Pancreas (tissue), 10 donors: ENCODE measurements around the gene TMEM205. TPM values are rescaled to one million over a fixed set of nuclear protein-coding genes. Genes with fewer than 3 reads are reported as not detected.

Experiments
- ATAC-seq, 4 donors: fragments of 200-7000 bp; cut with Tn5 transposase; one replicate each; pipeline versions ENCODE4 v1.8.0 to v1.9.1; 2020; ENCODE audit warnings: mild to moderate bottlenecking in 4 of 4, moderate library complexity in 4 of 4
- DNase-seq, 6 donors: peaks; one replicate each; pipeline ENCODE4 v3.0.0-alpha.2; 2020
- FAIRE-seq: peaks from 2 replicates; lab custom pipeline; 2012; peaks lifted over from hg19 to GRCh38; lab: Jason Lieb, UNC
- H3K27ac ChIP-seq, 4 donors: fragments of 200-600 bp; sonication (generic); 1 replicate in 3 of 4; 2 replicates in 1 of 4; pipeline versions ENCODE4 v1.5.0 to v1.8.0; 2020
- H3K27me3 ChIP-seq, 4 donors: fragments of 200-600 bp; one replicate each; pipeline ENCODE4 v1.8.0; 2021
- H3K36me3 ChIP-seq, 3 donors: fragments of 200-600 bp; sonication (generic) in 1 of 3; one replicate each; pipeline versions ENCODE4 v1.5.0 to v1.8.0; 2020 to 2021
- H3K4me1 ChIP-seq, 3 donors: fragments of 200-600 bp; one replicate each; pipeline ENCODE4 v1.8.0; 2021
- H3K4me3 ChIP-seq, 4 donors: fragments of 200-600 bp; sonication (generic) in 2 of 4; one replicate each; pipeline versions ENCODE4 v1.5.0 to v1.8.0; 2020 to 2021
- H3K9me3 ChIP-seq, 4 donors: fragments of 200-600 bp; one replicate each; pipeline ENCODE4 v1.8.0; 2021
- WGBS, 2 donors: extraction: QIAGEN DNeasy Blood & Tissue Kit; methylation state at CpG; one replicate each; pipeline ENCODE4 v1.1.7; 2013; 5-methylcytosine and 5-hydroxymethylcytosine counted together
- intact Hi-C, 3 donors: fragments of 100-400 bp; cut with DNase I; formaldehyde crosslinking; loops; one replicate each; pipeline versions ENCODE4 v1.11.1 to v1.14.2; 2022
- polyA plus RNA-seq, 2 donors: library from polyadenylated mRNA; stranded (reverse); fragments of 200-250 nt; gene quantifications; one replicate each; pipeline ENCODE4 v1.2.3, GENCODE V29; 2013
- total RNA-seq, 6 donors: library from RNA; stranded (reverse); fragmentation: NEBNext Ultra II Directional in 4 of 6; extraction: Animal tissue kit (Norgen Biotek cat#: 25700) in 4 of 6; gene quantifications; one replicate each; pipeline versions ENCODE4 v1.2.1 to v1.2.4, GENCODE V29; 2021 to 2023
- TF ChIP-seq, protein P1 (sequence below), 4 donors: fragments of 200-600 bp; sonication (generic) in 3 of 4; IDR thresholded peaks; one replicate each; pipeline versions ENCODE4 v1.5.0 to v1.8.0; 2021; ENCODE audit warnings: antibody characterized with exemption in 4 of 4
- donor health status: healthy with polysubstance abuse.
- donor health status: DM: no; HTN: no; CAD: no; lungs with moderate emphysema.
- donor health status: DM: no; HTN: no; CAD: no.
- donor health status: control.
- donor health status: control.
- donor health status: Bipolar disorder and iron deficiency.
- donor health status: DM: yes; HTN: yes; CAD: no.
- donor health status: DM: no; HTN: no; CAD: no.
- donor health status: DM: no; HTN: no; CAD: no.
- donor health status: DM: yes; HTN: yes; CAD: no.

The TMEM205 gene
- total and polyA plus RNA-seq, 8 donors = 41.4 to 175 (median 57.9) TPM

DNA sequence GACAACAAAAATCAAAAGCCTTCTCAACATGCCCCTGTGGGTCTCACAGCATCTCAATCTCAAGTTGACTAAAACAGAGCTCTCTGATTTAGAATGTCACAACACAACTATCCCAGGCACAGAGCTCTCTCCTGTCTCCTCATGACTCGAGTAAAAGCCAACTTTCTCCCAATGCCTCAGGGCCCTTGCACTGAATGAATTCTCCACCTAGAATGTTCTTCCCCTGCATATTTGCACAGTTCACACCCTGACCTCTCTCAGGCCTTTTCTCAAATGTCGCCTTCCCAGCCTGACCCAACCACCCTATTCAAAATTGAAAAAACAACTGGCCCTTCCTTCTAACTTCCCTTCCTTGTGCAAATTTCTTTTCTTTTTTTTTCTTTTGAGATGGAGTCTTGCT lies 24.7 kb upstream of the TMEM205 start:
- WGBS, 2 donors = 90 to 93% methylated on average over 2 of the region's 2 CpGs
- H3K4me3 ChIP-seq = no peak overlapping the region
- H3K4me1 ChIP-seq = peaks cover 4 to 11% (median 5%) of the 10 kb centered on the region in 3 donors
- ATAC-seq (no peak), DNase-seq (no peak), FAIRE-seq (no peak)
- TF ChIP-seq, protein P1, sequence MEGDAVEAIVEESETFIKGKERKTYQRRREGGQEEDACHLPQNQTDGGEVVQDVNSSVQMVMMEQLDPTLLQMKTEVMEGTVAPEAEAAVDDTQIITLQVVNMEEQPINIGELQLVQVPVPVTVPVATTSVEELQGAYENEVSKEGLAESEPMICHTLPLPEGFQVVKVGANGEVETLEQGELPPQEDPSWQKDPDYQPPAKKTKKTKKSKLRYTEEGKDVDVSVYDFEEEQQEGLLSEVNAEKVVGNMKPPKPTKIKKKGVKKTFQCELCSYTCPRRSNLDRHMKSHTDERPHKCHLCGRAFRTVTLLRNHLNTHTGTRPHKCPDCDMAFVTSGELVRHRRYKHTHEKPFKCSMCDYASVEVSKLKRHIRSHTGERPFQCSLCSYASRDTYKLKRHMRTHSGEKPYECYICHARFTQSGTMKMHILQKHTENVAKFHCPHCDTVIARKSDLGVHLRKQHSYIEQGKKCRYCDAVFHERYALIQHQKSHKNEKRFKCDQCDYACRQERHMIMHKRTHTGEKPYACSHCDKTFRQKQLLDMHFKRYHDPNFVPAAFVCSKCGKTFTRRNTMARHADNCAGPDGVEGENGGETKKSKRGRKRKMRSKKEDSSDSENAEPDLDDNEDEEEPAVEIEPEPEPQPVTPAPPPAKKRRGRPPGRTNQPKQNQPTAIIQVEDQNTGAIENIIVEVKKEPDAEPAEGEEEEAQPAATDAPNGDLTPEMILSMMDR (IDR thresholded peaks at IDR 0.05) = no peak
- intact Hi-C loops = no loop called here
- no peaks in the 10 kb centered on the region for H3K27me3 ChIP-seq
- no peaks in the 10 kb centered on the region for H3K9me3 ChIP-seq
- H3K36me3 ChIP-seq = no peaks in the 10 kb centered on the region
- H3K27ac ChIP-seq = no peak overlapping the region

DNA sequence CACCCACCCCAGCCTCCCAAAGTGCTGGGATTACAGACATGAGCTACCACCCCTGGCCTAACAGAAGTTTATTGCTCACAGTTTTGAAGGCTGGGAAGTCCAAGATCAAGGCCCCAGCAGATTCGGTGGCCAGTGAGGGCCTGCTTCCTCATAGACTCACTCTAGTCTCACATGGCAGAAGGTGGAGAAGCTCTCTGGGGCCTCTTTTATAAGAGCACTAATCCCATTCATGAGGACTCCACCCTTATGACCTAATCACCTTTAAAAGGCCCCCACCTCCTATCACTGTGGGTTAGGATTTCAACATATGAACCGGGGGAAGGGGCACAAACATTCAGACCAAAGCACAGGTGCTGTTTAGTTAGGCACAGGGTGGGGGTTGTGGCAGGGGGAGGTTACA lies 21.5 kb upstream of the TMEM205 start:
- intact Hi-C loops = no loop called here
- no peak for ATAC-seq
- no peaks in the 10 kb centered on the region for H3K36me3 ChIP-seq
- TF ChIP-seq, protein P1 (IDR thresholded peaks at IDR 0.05) = no peak
- WGBS, 2 donors = 76 to 84% methylated on average over 2 of the region's 2 CpGs
- H3K9me3 ChIP-seq = no peaks in the 10 kb centered on the region
- no peak overlapping the region for H3K4me3 ChIP-seq
- DNase-seq = no peak
- H3K4me1 ChIP-seq = no peaks in the 10 kb centered on the region
- no peak overlapping the region for H3K27ac ChIP-seq
- no peak for FAIRE-seq
- H3K27me3 ChIP-seq = no peaks in the 10 kb centered on the region

DNA sequence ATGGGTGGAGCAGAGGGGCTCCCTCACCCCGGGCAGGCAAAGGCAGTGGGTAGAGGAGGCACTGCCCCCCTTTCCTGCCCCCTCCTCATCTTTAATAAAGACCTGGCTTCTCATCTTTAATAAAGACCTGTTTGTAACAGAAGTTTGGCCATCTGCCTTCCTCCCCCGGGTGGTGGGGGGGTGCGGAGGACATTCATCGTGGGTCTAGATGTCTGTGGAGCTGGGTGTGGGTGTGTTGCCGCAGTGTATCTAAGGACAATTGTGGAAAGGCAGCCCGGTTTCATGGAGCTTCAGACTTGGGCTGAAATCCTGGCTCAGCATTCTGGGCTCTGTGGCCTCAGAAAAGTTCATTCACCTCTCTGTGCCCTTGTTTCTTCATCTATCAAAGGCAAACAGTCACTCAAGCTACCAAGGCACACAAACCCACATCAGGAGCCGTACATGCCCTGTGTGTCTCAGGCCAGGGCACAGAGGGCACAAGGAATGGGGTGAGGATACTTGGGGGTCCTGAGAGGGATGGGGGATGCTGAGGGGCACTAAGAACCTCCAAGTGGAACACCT lies 19.6 kb upstream of the TMEM205 start:
- Histone ChIP-seq H3K9me3 (no peaks in the 10 kb centered on the region), H3K36me3 (no peaks in the 10 kb centered on the region), H3K27ac (no peak overlapping the region), H3K4me1 (no peaks in the 10 kb centered on the region), H3K27me3 (no peaks in the 10 kb centered on the region), H3K4me3 (no peak overlapping the region)
- TF ChIP-seq, protein P1 (IDR thresholded peaks at IDR 0.05) = no peak
- DNase-seq (no peak), ATAC-seq (no peak), FAIRE-seq (no peak)
- 75 to 84% methylated on average over 7 of the region's 7 CpGs for whole genome bisulfite sequencing, 2 donors
- intact Hi-C loops = no loop called here

DNA sequence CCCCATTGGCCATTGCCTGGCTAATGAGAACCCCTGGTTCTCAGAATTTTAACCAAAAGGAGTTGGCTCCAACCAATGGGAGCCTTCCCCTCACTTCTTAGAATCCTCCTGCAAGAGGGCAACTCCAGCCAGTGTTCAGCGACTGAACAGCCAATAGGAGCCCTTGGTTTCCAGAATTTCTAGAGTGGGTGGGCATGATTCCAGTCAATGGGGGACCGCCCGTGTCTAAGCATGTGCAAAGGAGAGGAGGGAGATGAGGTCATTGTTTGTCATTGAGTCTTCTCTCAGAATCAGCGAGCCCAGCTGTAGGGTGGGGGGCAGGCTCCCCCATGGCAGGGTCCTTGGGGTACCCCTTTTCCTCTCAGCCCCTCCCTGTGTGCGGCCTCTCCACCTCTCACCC lies 18.9 kb upstream of the TMEM205 start:
- Histone ChIP-seq H3K4me3 (no peak overlapping the region), H3K27me3 (no peaks in the 10 kb centered on the region), H3K36me3 (no peaks in the 10 kb centered on the region), H3K27ac (no peak overlapping the region), H3K9me3 (no peaks in the 10 kb centered on the region), H3K4me1 (no peaks in the 10 kb centered on the region)
- DNase-seq = no peak
- whole genome bisulfite sequencing, 2 donors = 84 to 89% methylated on average over 5 of the region's 5 CpGs
- intact Hi-C loops = no loop called here
- TF ChIP-seq, protein P1 (IDR thresholded peaks at IDR 0.05) = no peak
- no peak for FAIRE-seq
- no peak for ATAC-seq

DNA sequence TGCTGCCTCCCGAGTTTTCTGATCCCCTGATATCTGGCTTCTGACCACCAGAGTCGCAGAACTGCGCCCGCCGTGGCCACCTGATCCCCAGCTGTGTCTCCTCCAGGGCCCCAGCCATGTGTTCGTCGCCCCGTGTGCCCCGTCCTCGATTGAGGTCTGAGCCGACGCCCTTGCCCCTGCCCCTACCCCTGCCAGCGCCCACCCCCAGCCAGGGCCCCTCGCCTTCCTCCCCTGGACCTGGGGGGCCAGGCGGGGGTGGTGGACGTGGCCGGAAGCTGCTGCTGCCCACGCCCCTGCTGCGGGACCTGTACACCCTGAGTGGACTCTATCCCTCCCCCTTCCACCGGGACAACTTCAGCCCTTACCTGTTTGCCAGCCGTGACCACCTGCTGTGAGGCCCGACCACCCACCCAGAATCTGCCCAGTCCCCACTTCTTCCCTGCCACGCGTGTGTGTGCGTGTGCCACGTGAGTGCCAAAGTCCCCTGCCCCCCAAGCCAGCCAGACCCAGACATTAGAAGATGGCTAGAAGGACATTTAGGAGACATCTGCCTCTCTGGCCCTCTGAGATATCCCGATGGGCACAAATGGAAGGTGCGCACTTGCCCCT lies 18.3 kb upstream of the TMEM205 start:
- Histone ChIP-seq H3K36me3 (no peaks in the 10 kb centered on the region), H3K27ac (no peak overlapping the region), H3K27me3 (no peaks in the 10 kb centered on the region), H3K4me1 (no peaks in the 10 kb centered on the region), H3K9me3 (no peaks in the 10 kb centered on the region), H3K4me3 (no peak overlapping the region)
- TF ChIP-seq, protein P1 (IDR thresholded peaks at IDR 0.05) = no peak
- ATAC-seq (no peak), FAIRE-seq (no peak), DNase-seq (no peak)
- 91 to 92% methylated on average over 21 to 28 of the region's 28 CpGs for WGBS, 2 donors
- intact Hi-C loops = no loop called here
